H9 (cell line): Measurements from ENCODE around the gene MCM7. TPM values are rescaled to one million over a fixed set of nuclear protein-coding genes. Genes with fewer than 3 reads are reported as not detected.

Source experiments
- DNase-seq: peaks from one replicate; pipeline ENCODE4 v3.0.0-alpha.2; 2017
- H2AFZ ChIP-seq: one replicate; pipeline ENCODE4 v1.6.1; 2013; ENCODE audit warnings: mild to moderate bottlenecking, low read length, control low read depth, moderate library complexity
- H2AK5ac ChIP-seq: 2 replicates; pipeline ENCODE4 v1.6.1; 2013; ENCODE audit warnings: low read length, control low read depth, mixed read lengths; ENCODE audit not compliant: insufficient read length
- H2BK120ac ChIP-seq: one replicate; pipeline ENCODE4 v1.6.1; 2013; ENCODE audit warnings: low read depth, mild to moderate bottlenecking, low read length, control low read depth, inconsistent platforms; ENCODE audit not compliant: poor library complexity, severe bottlenecking
- H2BK12ac ChIP-seq: 2 replicates; pipeline ENCODE4 v1.6.1; 2013; ENCODE audit warnings: low read length, control low read depth, mixed read lengths, low read depth; ENCODE audit not compliant: insufficient read length
- H2BK15ac ChIP-seq: 2 replicates; pipeline ENCODE4 v1.6.1; 2013; ENCODE audit warnings: low read depth, low read length, control low read depth
- H2BK20ac ChIP-seq: one replicate; pipeline ENCODE4 v1.6.1; 2013; ENCODE audit warnings: low read depth, mild to moderate bottlenecking, low read length, control low read depth, inconsistent platforms; ENCODE audit not compliant: poor library complexity, severe bottlenecking
- H2BK5ac ChIP-seq: 2 replicates; pipeline ENCODE4 v1.6.1; 2013; ENCODE audit warnings: low read length, control low read depth, mixed read lengths; ENCODE audit not compliant: insufficient read length
- H3K14ac ChIP-seq: 2 replicates; pipeline ENCODE4 v1.6.1; 2013; ENCODE audit warnings: low read length, control low read depth; ENCODE audit not compliant: insufficient read depth
- H3K18ac ChIP-seq: 2 replicates; pipeline ENCODE4 v1.6.1; 2013; ENCODE audit warnings: low read depth, mild to moderate bottlenecking, mixed read lengths, low read length, control low read depth; ENCODE audit not compliant: insufficient read length
- H3K23ac ChIP-seq: 2 replicates; pipeline ENCODE4 v1.6.1; 2013; ENCODE audit warnings: low read length, control low read depth, mixed read lengths, low read depth; ENCODE audit not compliant: insufficient read length
- H3K23me2 ChIP-seq: 2 replicates; pipeline ENCODE4 v1.6.1; 2013; ENCODE audit warnings: low read depth, mild to moderate bottlenecking, mixed read lengths, low read length, control low read depth; ENCODE audit not compliant: insufficient read length, poor library complexity, severe bottlenecking
- H3K27ac ChIP-seq: 2 replicates; pipeline ENCODE4 v1.5.1; 2013; ENCODE audit warnings: low read length, control low read depth, mixed read lengths, low read depth; ENCODE audit not compliant: insufficient read length
- H3K27me3 ChIP-seq: 2 replicates; pipeline ENCODE4 v1.6.1; 2013; ENCODE audit warnings: low read length, control low read depth, inconsistent platforms; ENCODE audit not compliant: insufficient read depth
- H3K4ac ChIP-seq: 2 replicates; pipeline ENCODE4 v1.6.1; 2013; ENCODE audit warnings: low read depth, mild to moderate bottlenecking, control low read depth, inconsistent platforms, low read length, moderate library complexity
- H3K4me1 ChIP-seq: 2 replicates; pipeline ENCODE4 v1.6.1; 2013; ENCODE audit warnings: low read length, control low read depth, inconsistent platforms; ENCODE audit not compliant: insufficient read depth
- H3K4me2 ChIP-seq: 2 replicates; pipeline ENCODE4 v1.6.1; 2013; ENCODE audit warnings: low read length, control low read depth, mixed read lengths; ENCODE audit not compliant: insufficient read length, insufficient read depth
- H3K56ac ChIP-seq: 2 replicates; pipeline ENCODE4 v1.6.1; 2013; ENCODE audit warnings: low read depth, mild to moderate bottlenecking, mixed read lengths, low read length, control low read depth; ENCODE audit not compliant: insufficient read length
- H3K79me1 ChIP-seq: 2 replicates; pipeline ENCODE4 v1.6.1; 2013; ENCODE audit warnings: low read depth, mild to moderate bottlenecking, moderate library complexity, low read length, control low read depth, inconsistent platforms; ENCODE audit not compliant: insufficient read depth, poor library complexity, severe bottlenecking
- H3K79me2 ChIP-seq: 2 replicates; pipeline ENCODE4 v1.6.1; 2013; ENCODE audit warnings: low read length, control low read depth, inconsistent platforms; ENCODE audit not compliant: insufficient read depth
- H3K9ac ChIP-seq: 2 replicates; pipeline ENCODE4 v1.6.1; 2013; ENCODE audit warnings: low read length, control low read depth, mixed read lengths; ENCODE audit not compliant: insufficient read length; ENCODE audit errors: extremely low read depth
- H3K9me3 ChIP-seq: one replicate; pipeline ENCODE4 v1.6.1; 2013; ENCODE audit warnings: low read depth, low read length, inconsistent platforms; ENCODE audit not compliant: control insufficient read depth
- H3T11ph ChIP-seq: one replicate; pipeline ENCODE4 v1.6.1; 2013; ENCODE audit warnings: mild to moderate bottlenecking, low read length, control low read depth, inconsistent platforms
- H4K20me1 ChIP-seq: one replicate; pipeline ENCODE4 v1.6.1; 2013; ENCODE audit not compliant: control insufficient read depth, insufficient read length, insufficient read depth
- H4K5ac ChIP-seq: 2 replicates; pipeline ENCODE4 v1.6.1; 2013; ENCODE audit warnings: low read depth, mild to moderate bottlenecking, mixed read lengths, low read length, control low read depth; ENCODE audit not compliant: insufficient read length
- H4K8ac ChIP-seq: replicated peaks from 2 replicates; pipeline ENCODE4 v1.6.1; 2013; ENCODE audit warnings: low read length, control low read depth, mixed read lengths, low read depth; ENCODE audit not compliant: insufficient read length
- H4K91ac ChIP-seq: 2 replicates; pipeline ENCODE4 v1.6.1; 2013; ENCODE audit warnings: low read depth, mild to moderate bottlenecking, moderate library complexity, mixed read lengths, low read length, control low read depth; ENCODE audit not compliant: insufficient read length
- H3K27ac Mint-ChIP-seq, 3 experiments: 2 replicates in 2 of 3; 3 replicates in 1 of 3; pipeline ENCODE4 v1.8.0; 2020 to 2021; ENCODE audit warnings: mixed read lengths in 3 of 3, mild to moderate bottlenecking in 1 of 3, moderate library complexity in 1 of 3
- H3K27me3 Mint-ChIP-seq: 2 replicates; pipeline ENCODE4 v1.8.0; 2021; ENCODE audit warnings: low read depth, mild to moderate bottlenecking, moderate library complexity, mixed read lengths
- H3K36me3 Mint-ChIP-seq, 3 experiments: 2 replicates in 2 of 3; 3 replicates in 1 of 3; pipeline ENCODE4 v1.8.0; 2020 to 2021; ENCODE audit warnings: low read depth in 3 of 3, mixed read lengths in 3 of 3; ENCODE audit not compliant: insufficient read depth in 1 of 3
- H3K4me1 Mint-ChIP-seq, 2 experiments: 2 replicates each; pipeline ENCODE4 v1.8.0; 2020; ENCODE audit warnings: mixed read lengths in 2 of 2
- H3K4me3 Mint-ChIP-seq, 2 experiments: 2 replicates in 1 of 2; 3 replicates in 1 of 2; pipeline ENCODE4 v1.8.0; 2020 to 2021; ENCODE audit warnings: mild to moderate bottlenecking in 2 of 2, mixed read lengths in 2 of 2, moderate library complexity in 1 of 2
- H3K9me3 Mint-ChIP-seq, 2 experiments: 2 replicates in 1 of 2; 3 replicates in 1 of 2; pipeline ENCODE4 v1.8.0; 2020; ENCODE audit warnings: mild to moderate bottlenecking in 2 of 2, mixed read lengths in 2 of 2, moderate library complexity in 1 of 2
- WGBS: extraction: QIAGEN DNeasy Blood & Tissue Kit; methylation state at CpG from one replicate; pipeline ENCODE4 v1.1.7; 2013; ENCODE audit warnings: missing lambda C conversion rate, low lambda C conversion rate, mixed read lengths; ENCODE audit not compliant: insufficient read length; ENCODE audit errors: extremely low coverage; 5-methylcytosine and 5-hydroxymethylcytosine counted together
- total RNA-seq: library from RNA; stranded (reverse); gene quantifications from 2 replicates; pipeline ENCODE4 v1.2.1, GENCODE V29; 2021
- TF ChIP-seq, protein P1 (sequence below): fragments of 200-600 bp; sonication (generic); conservative IDR thresholded peaks from 3 replicates; pipeline ENCODE4 v1.8.0; 2021; ENCODE audit warnings: antibody characterized with exemption, mild to moderate bottlenecking

The MCM7 gene
- total RNA-seq, 1 experiment from 2014 or later: 390 TPM

GRCh38 chr7:100148559-100149328 lies 47.5 kb upstream of the MCM7 start, which contains the start of gene LAMTOR4:
LAMTOR4 (plus strand) TSS chr7:100148918; CDS start chr7:100148973, 55 bp downstream.
- peak within 1 kb of the TSS; percentile 98 for H3K4me3 Mint-ChIP-seq
- TF ChIP-seq, protein P1, sequence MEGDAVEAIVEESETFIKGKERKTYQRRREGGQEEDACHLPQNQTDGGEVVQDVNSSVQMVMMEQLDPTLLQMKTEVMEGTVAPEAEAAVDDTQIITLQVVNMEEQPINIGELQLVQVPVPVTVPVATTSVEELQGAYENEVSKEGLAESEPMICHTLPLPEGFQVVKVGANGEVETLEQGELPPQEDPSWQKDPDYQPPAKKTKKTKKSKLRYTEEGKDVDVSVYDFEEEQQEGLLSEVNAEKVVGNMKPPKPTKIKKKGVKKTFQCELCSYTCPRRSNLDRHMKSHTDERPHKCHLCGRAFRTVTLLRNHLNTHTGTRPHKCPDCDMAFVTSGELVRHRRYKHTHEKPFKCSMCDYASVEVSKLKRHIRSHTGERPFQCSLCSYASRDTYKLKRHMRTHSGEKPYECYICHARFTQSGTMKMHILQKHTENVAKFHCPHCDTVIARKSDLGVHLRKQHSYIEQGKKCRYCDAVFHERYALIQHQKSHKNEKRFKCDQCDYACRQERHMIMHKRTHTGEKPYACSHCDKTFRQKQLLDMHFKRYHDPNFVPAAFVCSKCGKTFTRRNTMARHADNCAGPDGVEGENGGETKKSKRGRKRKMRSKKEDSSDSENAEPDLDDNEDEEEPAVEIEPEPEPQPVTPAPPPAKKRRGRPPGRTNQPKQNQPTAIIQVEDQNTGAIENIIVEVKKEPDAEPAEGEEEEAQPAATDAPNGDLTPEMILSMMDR: peak; percentile 34; the same call in 2 of the 3 replicates

More at GRCh38 chr7:100148559-100149328, 47.5 kb upstream of the MCM7 start, which contains the start of gene LAMTOR4:
- no peak within 1 kb of the TSS for H4K8ac ChIP-seq
- no peak within 1 kb of the TSS for H3K27ac ChIP-seq
- H3K23ac ChIP-seq: no peak within 1 kb of the TSS
- no peaks in the 10 kb centered on the region for H3K79me1 ChIP-seq
- peak within 1 kb of the TSS; percentile 73 for H3K9ac ChIP-seq
- peaks cover 21 to 27% of the 10 kb centered on the region in 2 experiments for H3K4me1 Mint-ChIP-seq
- no peak within 1 kb of the TSS for H4K5ac ChIP-seq
- H3K56ac ChIP-seq: no peak within 1 kb of the TSS
- no peaks in the 10 kb centered on the region for H3K4me1 ChIP-seq
- H2AK5ac ChIP-seq: no peak within 1 kb of the TSS
- no CpG with 5 or more reads among the region's 46 CpGs for WGBS
- H3K4ac ChIP-seq: no peak within 1 kb of the TSS
- no peak within 1 kb of the TSS for H2BK15ac ChIP-seq
- peaks cover 2% of the 10 kb centered on the region; the same call in 1 of the 2 replicates for H3K27me3 Mint-ChIP-seq
- DNase-seq: peak; percentile 100
- peaks cover 12 to 32% (median 30%) of the 10 kb centered on the region in 3 experiments for H3K36me3 Mint-ChIP-seq
- H2AFZ ChIP-seq: no peak within 1 kb of the TSS
- H4K91ac ChIP-seq: no peak within 1 kb of the TSS
- H3K14ac ChIP-seq: peak within 1 kb of the TSS; percentile 60; the same call in 1 of the 2 replicates
- peak within 1 kb of the TSS; percentile 73 for H3K18ac ChIP-seq
- no peaks in the 10 kb centered on the region for H3K9me3 Mint-ChIP-seq
- no peak within 1 kb of the TSS for H2BK5ac ChIP-seq
- peak within 1 kb of the TSS; percentile 60 for H3K4me2 ChIP-seq
- H3K27ac Mint-ChIP-seq: peak within 1 kb of the TSS; percentile 95 to 97 (median 97)
- H3K9me3 ChIP-seq: no peaks in the 10 kb centered on the region
- no peak within 1 kb of the TSS for H2BK120ac ChIP-seq
- no peaks in the 10 kb centered on the region for H3K27me3 ChIP-seq
- no peak within 1 kb of the TSS for H2BK20ac ChIP-seq
- no peak within 1 kb of the TSS for H2BK12ac ChIP-seq
- peaks cover 2% of the 10 kb centered on the region for H4K20me1 ChIP-seq
- no peak within 1 kb of the TSS for H3T11ph ChIP-seq
- peaks cover 6% of the 10 kb centered on the region for H3K23me2 ChIP-seq
- H3K79me2 ChIP-seq: no peaks in the 10 kb centered on the region
